ENCODE results near the gene SDCBP2.

GRCh38 chr20:1374246-1374645 lies 45.3 kb upstream of the SDCBP2 start:
- TF ChIP-seq BHLHE40 (IDR thresholded peaks at IDR 0.05; ENCODE audit: borderline replicate concordance): no peak
- TF ChIP-seq FOXA1 (IDR thresholded peaks at IDR 0.05): no peak
- no peak for TF ChIP-seq SP1 (IDR thresholded peaks at IDR 0.05)
- no peak for TF ChIP-seq SUZ12 (IDR thresholded peaks at IDR 0.05)
- no peak for TF ChIP-seq CTBP1 (IDR thresholded peaks at IDR 0.05; ENCODE audit: borderline replicate concordance)
- no peak for TF ChIP-seq NFRKB (IDR thresholded peaks at IDR 0.05)
- TF ChIP-seq L3MBTL2 (conservative IDR thresholded peaks at IDR 0.05): no peak
- TF ChIP-seq PKNOX1 (IDR thresholded peaks at IDR 0.05): no peak
- TF ChIP-seq ARNT (IDR thresholded peaks at IDR 0.05): no peak
- no peak for TF ChIP-seq FOXM1 (IDR thresholded peaks at IDR 0.05; ENCODE audit: borderline replicate concordance)
- TF ChIP-seq ZNF384 (IDR thresholded peaks at IDR 0.05): no peak

All from HEK293T (cell line).